ENCODE results near the gene LKAAEAR1. TPM values are rescaled to one million over a fixed set of nuclear protein-coding genes. Genes with fewer than 3 reads are reported as not detected.

Gene LKAAEAR1
- total RNA-seq, 1 experiment from 2014 or later: 1.7 TPM

- TF ChIP-seq PREB (CRISPR knock-in tag; IDR thresholded peaks at IDR 0.05; ENCODE audit: borderline replicate concordance) (no peak), ETV6 (CRISPR knock-in tag; IDR thresholded peaks at IDR 0.05) (no peak), FOXP1 (CRISPR knock-in tag; IDR thresholded peaks at IDR 0.05; ENCODE audit: borderline replicate concordance) (no peak; the same call in 1 of the 2 replicates), ZNF263 (CRISPR knock-in tag; IDR thresholded peaks at IDR 0.05; ENCODE audit: low read depth) (no peak)
- TF ChIP-seq, protein P1, sequence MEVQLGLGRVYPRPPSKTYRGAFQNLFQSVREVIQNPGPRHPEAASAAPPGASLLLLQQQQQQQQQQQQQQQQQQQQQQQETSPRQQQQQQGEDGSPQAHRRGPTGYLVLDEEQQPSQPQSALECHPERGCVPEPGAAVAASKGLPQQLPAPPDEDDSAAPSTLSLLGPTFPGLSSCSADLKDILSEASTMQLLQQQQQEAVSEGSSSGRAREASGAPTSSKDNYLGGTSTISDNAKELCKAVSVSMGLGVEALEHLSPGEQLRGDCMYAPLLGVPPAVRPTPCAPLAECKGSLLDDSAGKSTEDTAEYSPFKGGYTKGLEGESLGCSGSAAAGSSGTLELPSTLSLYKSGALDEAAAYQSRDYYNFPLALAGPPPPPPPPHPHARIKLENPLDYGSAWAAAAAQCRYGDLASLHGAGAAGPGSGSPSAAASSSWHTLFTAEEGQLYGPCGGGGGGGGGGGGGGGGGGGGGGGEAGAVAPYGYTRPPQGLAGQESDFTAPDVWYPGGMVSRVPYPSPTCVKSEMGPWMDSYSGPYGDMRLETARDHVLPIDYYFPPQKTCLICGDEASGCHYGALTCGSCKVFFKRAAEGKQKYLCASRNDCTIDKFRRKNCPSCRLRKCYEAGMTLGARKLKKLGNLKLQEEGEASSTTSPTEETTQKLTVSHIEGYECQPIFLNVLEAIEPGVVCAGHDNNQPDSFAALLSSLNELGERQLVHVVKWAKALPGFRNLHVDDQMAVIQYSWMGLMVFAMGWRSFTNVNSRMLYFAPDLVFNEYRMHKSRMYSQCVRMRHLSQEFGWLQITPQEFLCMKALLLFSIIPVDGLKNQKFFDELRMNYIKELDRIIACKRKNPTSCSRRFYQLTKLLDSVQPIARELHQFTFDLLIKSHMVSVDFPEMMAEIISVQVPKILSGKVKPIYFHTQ (CRISPR knock-in tag; IDR thresholded peaks at IDR 0.05): no peak
These were observed 20.6 kb downstream of the LKAAEAR1 start (continued) for GRCh38 chr20:64063389-64064144.

DNA sequence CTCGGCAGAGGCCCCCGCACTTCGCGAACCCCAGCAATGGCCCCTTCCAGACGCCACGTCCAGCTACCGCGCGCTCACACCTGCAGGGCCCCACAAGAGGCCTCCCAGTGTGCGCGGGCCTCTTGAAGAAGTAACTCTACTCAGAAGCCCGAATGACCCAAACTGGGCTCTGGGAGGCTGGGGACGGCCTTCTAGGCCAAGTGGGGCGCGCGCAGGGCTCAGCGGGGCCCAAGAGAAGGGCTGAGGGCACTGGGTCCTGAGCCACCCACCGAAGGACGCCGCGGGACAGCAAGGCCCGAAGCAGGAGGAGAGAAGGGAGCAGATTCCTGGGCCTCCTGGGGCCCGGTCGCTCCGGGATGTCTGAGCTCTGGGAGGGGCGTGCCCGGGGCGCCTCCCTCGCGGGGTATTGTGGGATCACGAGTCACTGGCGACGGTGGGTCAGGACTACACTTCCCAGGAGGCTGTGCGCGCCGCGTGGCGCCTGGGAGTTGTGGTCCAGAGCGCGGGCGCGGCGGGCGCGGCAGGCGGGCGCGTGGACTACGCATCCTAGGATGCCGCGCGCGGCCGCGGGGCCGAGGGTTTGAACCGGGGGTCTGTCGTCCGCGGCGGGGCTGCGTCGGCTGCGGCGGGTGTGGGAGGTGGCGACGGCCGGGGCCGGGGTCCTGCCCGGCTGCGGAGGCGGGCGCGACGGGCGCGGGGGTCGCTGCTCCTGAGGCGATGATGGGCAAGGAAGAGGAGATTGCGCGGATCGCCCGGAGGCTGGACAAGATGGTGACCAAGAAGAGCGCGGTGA, 21.4 kb downstream of the LKAAEAR1 start, which contains the start of gene TCEA2:
TSS of gene TCEA2 (plus strand) at position 603 of the 793 bp plus-strand sequence. CDS start at position 718, 115 bp downstream.
- Mint-ChIP-seq H3K4me1 (peaks cover 31% of the 10 kb centered on the region), H3K4me3 (peak within 1 kb of the TSS; percentile 82), H3K27me3 (ENCODE audit: low read depth) (peaks cover 7% of the 10 kb centered on the region), H3K36me3 (no peaks in the 10 kb centered on the region), H3K27ac (no peak within 1 kb of the TSS; the same call in 1 of the 2 replicates), H3K9me3 (no peaks in the 10 kb centered on the region)
- POLR2A ChIA-PET: no interaction called here
- peak; percentile 95 for DNase-seq (ENCODE audit: low spot score)
- peak; percentile 84 for ATAC-seq
- CTCF ChIA-PET: interaction anchor here (0.6 to 3.0 kb wide), 12 partner anchors 9 to 525 kb away, joined by 3 to 18 read pairs (median 5); partner anchors contain the start of genes OPRL1, PRPF6, PTK6 and RGS19
- TF ChIP-seq GRHL2 (CRISPR knock-in tag; IDR thresholded peaks at IDR 0.05; ENCODE audit: insufficient replicate concordance, severe bottlenecking) (no peak), KAT7 (CRISPR knock-in tag; IDR thresholded peaks at IDR 0.05; ENCODE audit: borderline replicate concordance) (no peak), ZNF232 (CRISPR knock-in tag; IDR thresholded peaks at IDR 0.05) (no peak; the same call in 1 of the 2 replicates), SOX15 (CRISPR knock-in tag; IDR thresholded peaks at IDR 0.05) (no peak), ETV6 (CRISPR knock-in tag; IDR thresholded peaks at IDR 0.05) (no peak), MXD4 (CRISPR knock-in tag; IDR thresholded peaks at IDR 0.05; ENCODE audit: borderline replicate concordance) (no peak), ARID4B (CRISPR knock-in tag; IDR thresholded peaks at IDR 0.05; ENCODE audit: borderline replicate concordance) (no peak; the same call in 1 of the 2 replicates), ESRRA (CRISPR knock-in tag; IDR thresholded peaks at IDR 0.05; ENCODE audit: borderline replicate concordance) (no peak), NFE2L1 (CRISPR knock-in tag; IDR thresholded peaks at IDR 0.05) (no peak), ZNF671 (CRISPR knock-in tag; IDR thresholded peaks at IDR 0.05) (no peak)
- TF ChIP-seq, protein P2, sequence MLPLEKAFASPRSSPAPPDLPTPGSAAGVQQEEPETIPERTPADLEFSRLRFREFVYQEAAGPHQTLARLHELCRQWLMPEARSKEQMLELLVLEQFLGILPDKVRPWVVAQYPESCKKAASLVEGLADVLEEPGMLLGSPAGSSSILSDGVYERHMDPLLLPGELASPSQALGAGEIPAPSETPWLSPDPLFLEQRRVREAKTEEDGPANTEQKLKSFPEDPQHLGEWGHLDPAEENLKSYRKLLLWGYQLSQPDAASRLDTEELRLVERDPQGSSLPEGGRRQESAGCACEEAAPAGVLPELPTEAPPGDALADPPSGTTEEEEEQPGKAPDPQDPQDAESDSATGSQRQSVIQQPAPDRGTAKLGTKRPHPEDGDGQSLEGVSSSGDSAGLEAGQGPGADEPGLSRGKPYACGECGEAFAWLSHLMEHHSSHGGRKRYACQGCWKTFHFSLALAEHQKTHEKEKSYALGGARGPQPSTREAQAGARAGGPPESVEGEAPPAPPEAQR (CRISPR knock-in tag; IDR thresholded peaks at IDR 0.05): no peak
- TF ChIP-seq, protein P3, sequence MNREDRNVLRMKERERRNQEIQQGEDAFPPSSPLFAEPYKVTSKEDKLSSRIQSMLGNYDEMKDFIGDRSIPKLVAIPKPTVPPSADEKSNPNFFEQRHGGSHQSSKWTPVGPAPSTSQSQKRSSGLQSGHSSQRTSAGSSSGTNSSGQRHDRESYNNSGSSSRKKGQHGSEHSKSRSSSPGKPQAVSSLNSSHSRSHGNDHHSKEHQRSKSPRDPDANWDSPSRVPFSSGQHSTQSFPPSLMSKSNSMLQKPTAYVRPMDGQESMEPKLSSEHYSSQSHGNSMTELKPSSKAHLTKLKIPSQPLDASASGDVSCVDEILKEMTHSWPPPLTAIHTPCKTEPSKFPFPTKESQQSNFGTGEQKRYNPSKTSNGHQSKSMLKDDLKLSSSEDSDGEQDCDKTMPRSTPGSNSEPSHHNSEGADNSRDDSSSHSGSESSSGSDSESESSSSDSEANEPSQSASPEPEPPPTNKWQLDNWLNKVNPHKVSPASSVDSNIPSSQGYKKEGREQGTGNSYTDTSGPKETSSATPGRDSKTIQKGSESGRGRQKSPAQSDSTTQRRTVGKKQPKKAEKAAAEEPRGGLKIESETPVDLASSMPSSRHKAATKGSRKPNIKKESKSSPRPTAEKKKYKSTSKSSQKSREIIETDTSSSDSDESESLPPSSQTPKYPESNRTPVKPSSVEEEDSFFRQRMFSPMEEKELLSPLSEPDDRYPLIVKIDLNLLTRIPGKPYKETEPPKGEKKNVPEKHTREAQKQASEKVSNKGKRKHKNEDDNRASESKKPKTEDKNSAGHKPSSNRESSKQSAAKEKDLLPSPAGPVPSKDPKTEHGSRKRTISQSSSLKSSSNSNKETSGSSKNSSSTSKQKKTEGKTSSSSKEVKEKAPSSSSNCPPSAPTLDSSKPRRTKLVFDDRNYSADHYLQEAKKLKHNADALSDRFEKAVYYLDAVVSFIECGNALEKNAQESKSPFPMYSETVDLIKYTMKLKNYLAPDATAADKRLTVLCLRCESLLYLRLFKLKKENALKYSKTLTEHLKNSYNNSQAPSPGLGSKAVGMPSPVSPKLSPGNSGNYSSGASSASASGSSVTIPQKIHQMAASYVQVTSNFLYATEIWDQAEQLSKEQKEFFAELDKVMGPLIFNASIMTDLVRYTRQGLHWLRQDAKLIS (CRISPR knock-in tag; IDR thresholded peaks at IDR 0.05; ENCODE audit: borderline replicate concordance): no peak
- TF ChIP-seq, protein P4, sequence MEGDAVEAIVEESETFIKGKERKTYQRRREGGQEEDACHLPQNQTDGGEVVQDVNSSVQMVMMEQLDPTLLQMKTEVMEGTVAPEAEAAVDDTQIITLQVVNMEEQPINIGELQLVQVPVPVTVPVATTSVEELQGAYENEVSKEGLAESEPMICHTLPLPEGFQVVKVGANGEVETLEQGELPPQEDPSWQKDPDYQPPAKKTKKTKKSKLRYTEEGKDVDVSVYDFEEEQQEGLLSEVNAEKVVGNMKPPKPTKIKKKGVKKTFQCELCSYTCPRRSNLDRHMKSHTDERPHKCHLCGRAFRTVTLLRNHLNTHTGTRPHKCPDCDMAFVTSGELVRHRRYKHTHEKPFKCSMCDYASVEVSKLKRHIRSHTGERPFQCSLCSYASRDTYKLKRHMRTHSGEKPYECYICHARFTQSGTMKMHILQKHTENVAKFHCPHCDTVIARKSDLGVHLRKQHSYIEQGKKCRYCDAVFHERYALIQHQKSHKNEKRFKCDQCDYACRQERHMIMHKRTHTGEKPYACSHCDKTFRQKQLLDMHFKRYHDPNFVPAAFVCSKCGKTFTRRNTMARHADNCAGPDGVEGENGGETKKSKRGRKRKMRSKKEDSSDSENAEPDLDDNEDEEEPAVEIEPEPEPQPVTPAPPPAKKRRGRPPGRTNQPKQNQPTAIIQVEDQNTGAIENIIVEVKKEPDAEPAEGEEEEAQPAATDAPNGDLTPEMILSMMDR (IDR thresholded peaks at IDR 0.05): no peak

Measured in WTC11 (cell line).